Muscle layer of duodenum (tissue), 2 donors: ENCODE measurements around the gene NPDC1.

Source experiments
- H3K27ac ChIP-seq: one replicate; pipeline ENCODE4 v1.7.0; 2013; ENCODE audit warnings: mild to moderate bottlenecking, low read length
- H3K27me3 ChIP-seq: one replicate; pipeline ENCODE4 v1.7.0; 2013; ENCODE audit warnings: low read depth, mild to moderate bottlenecking, control low read depth, low read length
- H3K36me3 ChIP-seq, 2 donors: one replicate each; pipeline ENCODE4 v1.7.0; 2013; ENCODE audit warnings: low read length in 2 of 2, control low read depth in 1 of 2, mild to moderate bottlenecking in 1 of 2; ENCODE audit not compliant: insufficient read depth in 2 of 2, control insufficient read depth in 1 of 2
- H3K4me1 ChIP-seq, 2 donors: one replicate each; pipeline ENCODE4 v1.7.0; 2013; ENCODE audit warnings: low read length in 2 of 2, mild to moderate bottlenecking in 2 of 2, control low read depth in 1 of 2, moderate library complexity in 1 of 2; ENCODE audit not compliant: insufficient read depth in 2 of 2, control insufficient read depth in 1 of 2
- H3K4me3 ChIP-seq, 2 donors: one replicate each; pipeline ENCODE4 v1.7.0; 2013; ENCODE audit warnings: low read length in 2 of 2, low read depth in 1 of 2, mild to moderate bottlenecking in 1 of 2
- H3K9me3 ChIP-seq, 2 donors: one replicate each; pipeline ENCODE4 v1.7.0; 2013; ENCODE audit warnings: low read length in 2 of 2, control low read depth in 1 of 2, mild to moderate bottlenecking in 1 of 2; ENCODE audit not compliant: control insufficient read depth in 1 of 2
- donor health status: healthy.

The NPDC1 gene

GRCh38 chr9:137002646-137003041, 43.3 kb downstream of the NPDC1 start:
- Histone ChIP-seq H3K4me3 (no peak overlapping the region), H3K4me1 (peaks cover 0 to 5% of the 10 kb centered on the region in 2 donors), H3K27me3 (no peaks in the 10 kb centered on the region), H3K36me3 (no peaks in the 10 kb centered on the region), H3K27ac (no peak overlapping the region), H3K9me3 (no peaks in the 10 kb centered on the region)

GRCh38 chr9:137001857-137002645, 43.9 kb downstream of the NPDC1 start:
- Histone ChIP-seq H3K9me3 (no peaks in the 10 kb centered on the region), H3K27me3 (no peaks in the 10 kb centered on the region), H3K4me1 (peaks cover 0 to under 1% of the 10 kb centered on the region in 2 donors), H3K36me3 (no peaks in the 10 kb centered on the region), H3K27ac (no peak overlapping the region), H3K4me3 (no peak overlapping the region)

- no peaks in the 10 kb centered on the region for H3K36me3 ChIP-seq
- no peak overlapping the region for H3K27ac ChIP-seq
- no peaks in the 10 kb centered on the region for H3K9me3 ChIP-seq
- H3K27me3 ChIP-seq = peaks cover 5% of the 10 kb centered on the region
- H3K4me1 ChIP-seq = peaks cover 0 to 17% of the 10 kb centered on the region in 2 donors
- H3K4me3 ChIP-seq = no peak overlapping the region
Observed at GRCh38 chr9:137000177-137000930, 45.6 kb downstream of the NPDC1 start.

GRCh38 chr9:136997830-136998234, 48.1 kb downstream of the NPDC1 start:
- H3K4me3 ChIP-seq = no peak overlapping the region
- peaks cover 0 to 7% of the 10 kb centered on the region in 2 donors for H3K36me3 ChIP-seq
- no peaks in the 10 kb centered on the region for H3K9me3 ChIP-seq
- peaks cover 0 to 33% of the 10 kb centered on the region in 2 donors for H3K4me1 ChIP-seq
- no peak overlapping the region for H3K27ac ChIP-seq
- H3K27me3 ChIP-seq = peaks cover 5% of the 10 kb centered on the region

- H3K27me3 ChIP-seq = peaks cover 5% of the 10 kb centered on the region
- no peak overlapping the region for H3K4me3 ChIP-seq
- no peaks in the 10 kb centered on the region for H3K9me3 ChIP-seq
- peaks cover 0 to 7% of the 10 kb centered on the region in 2 donors for H3K36me3 ChIP-seq
- H3K27ac ChIP-seq = no peak overlapping the region
- H3K4me1 ChIP-seq = peaks cover 0 to 36% of the 10 kb centered on the region in 2 donors
Observed at GRCh38 chr9:136997371-136997770, 48.6 kb downstream of the NPDC1 start.

GRCh38 chr9:136996361-136997292, 49.4 kb downstream of the NPDC1 start, which contains the start of gene CLIC3:
CLIC3 (minus strand) TSS chr9:136996568; CDS start chr9:136996543, 25 bp downstream.
- Histone ChIP-seq H3K9me3 (no peaks in the 10 kb centered on the region), H3K36me3 (peaks cover 0 to 7% of the 10 kb centered on the region in 2 donors), H3K27me3 (peaks cover 5% of the 10 kb centered on the region), H3K4me1 (peaks cover 0 to 36% of the 10 kb centered on the region in 2 donors), H3K4me3 (peak within 1 kb of the TSS; percentile 16 to 33), H3K27ac (no peak within 1 kb of the TSS)

GRCh38 chr9:136995772-136996311, 50.1 kb downstream of the NPDC1 start:
- Histone ChIP-seq H3K36me3 (peaks cover 0 to 7% of the 10 kb centered on the region in 2 donors), H3K4me3 (peak overlapping the region in 1 of 2 donors; percentile 33), H3K4me1 (peaks cover 0 to 36% of the 10 kb centered on the region in 2 donors), H3K9me3 (no peaks in the 10 kb centered on the region), H3K27me3 (peaks cover 5% of the 10 kb centered on the region), H3K27ac (no peak overlapping the region)

- H3K4me3 ChIP-seq = no peak overlapping the region
- no peaks in the 10 kb centered on the region for H3K9me3 ChIP-seq
- H3K36me3 ChIP-seq = peaks cover 0 to 7% of the 10 kb centered on the region in 2 donors
- H3K27ac ChIP-seq = no peak overlapping the region
- H3K4me1 ChIP-seq = peaks cover 0 to 36% of the 10 kb centered on the region in 2 donors
- H3K27me3 ChIP-seq = peaks cover 5% of the 10 kb centered on the region
Observed at GRCh38 chr9:136995362-136995761, 50.6 kb downstream of the NPDC1 start.

GRCh38 chr9:136994888-136995230, 51.1 kb downstream of the NPDC1 start:
- Histone ChIP-seq H3K4me3 (no peak overlapping the region), H3K9me3 (no peaks in the 10 kb centered on the region), H3K27ac (no peak overlapping the region), H3K36me3 (peaks cover 0 to 7% of the 10 kb centered on the region in 2 donors), H3K27me3 (peaks cover 5% of the 10 kb centered on the region), H3K4me1 (peaks cover 0 to 36% of the 10 kb centered on the region in 2 donors)

- H3K4me1 ChIP-seq = peaks cover 0 to 36% of the 10 kb centered on the region in 2 donors
- H3K9me3 ChIP-seq = no peaks in the 10 kb centered on the region
- peaks cover 0 to 7% of the 10 kb centered on the region in 2 donors for H3K36me3 ChIP-seq
- peaks cover 5% of the 10 kb centered on the region for H3K27me3 ChIP-seq
- H3K27ac ChIP-seq = no peak overlapping the region
- H3K4me3 ChIP-seq = no peak overlapping the region
Observed at GRCh38 chr9:136994180-136994887, 51.6 kb downstream of the NPDC1 start.
